HG02623 (cell line): ENCODE results near the gene PEPD.

Experiments
- ATAC-seq: cut with Tn5 transposase; IDR thresholded peaks from one replicate; pipeline ENCODE4 v1.9.1; 2021; ENCODE audit warnings: moderate library complexity; ENCODE audit not compliant: unreplicated experiment

PEPD gene

GRCh38 chr19:33442706-33443105 lies 78.9 kb downstream of the PEPD start:
- ATAC-seq = no peak

GRCh38 chr19:33441828-33442227 lies 79.8 kb downstream of the PEPD start:
- no peak for ATAC-seq

GRCh38 chr19:33441277-33441699 lies 80.3 kb downstream of the PEPD start:
- ATAC-seq = no peak

- ATAC-seq = no peak
Measured at GRCh38 chr19:33440682-33441081, 80.9 kb downstream of the PEPD start.

- ATAC-seq = no peak
Measured at GRCh38 chr19:33440241-33440640, 81.3 kb downstream of the PEPD start.

GRCh38 chr19:33438987-33439781 lies 82.4 kb downstream of the PEPD start:
- ATAC-seq = no peak

GRCh38 chr19:33437821-33438671 lies 83.5 kb downstream of the PEPD start:
- ATAC-seq = no peak

- ATAC-seq = no peak
Measured at GRCh38 chr19:33437393-33437820, 84.2 kb downstream of the PEPD start.

- no peak for ATAC-seq
Measured at GRCh38 chr19:33436360-33437345, 84.9 kb downstream of the PEPD start.

- ATAC-seq = no peak
Measured at GRCh38 chr19:33435706-33436359, 85.8 kb downstream of the PEPD start.

GRCh38 chr19:33434886-33435705 lies 86.5 kb downstream of the PEPD start:
- ATAC-seq = no peak

- no peak for ATAC-seq
Measured at GRCh38 chr19:33434069-33434885, 87.3 kb downstream of the PEPD start.

GRCh38 chr19:33432446-33433170 lies 89.0 kb downstream of the PEPD start:
- no peak for ATAC-seq

GRCh38 chr19:33432015-33432414 lies 89.6 kb downstream of the PEPD start:
- ATAC-seq = no peak

- no peak for ATAC-seq
Measured at GRCh38 chr19:33430674-33431277, 90.8 kb downstream of the PEPD start.

- ATAC-seq = no peak
Measured at GRCh38 chr19:33429891-33430673, 91.5 kb downstream of the PEPD start.

- no peak for ATAC-seq
Measured at GRCh38 chr19:33428627-33429125, 92.9 kb downstream of the PEPD start.
